Mesendoderm (in vitro differentiated cells): Measurements from ENCODE around the gene UBTD1.

Experiments
- DNase-seq: peaks from one replicate; pipeline ENCODE4 v3.0.0; 2013
- H2AK5ac ChIP-seq: 2 replicates; pipeline ENCODE4 v1.6.1; 2013; ENCODE audit warnings: low read length, inconsistent platforms
- H2BK120ac ChIP-seq: 2 replicates; pipeline ENCODE4 v1.6.1; 2013; ENCODE audit warnings: low read depth, mild to moderate bottlenecking, low read length, moderate library complexity, mixed read lengths
- H2BK15ac ChIP-seq: replicated peaks from 2 replicates; pipeline ENCODE4 v1.6.1; 2013; ENCODE audit warnings: low read depth, mild to moderate bottlenecking, moderate library complexity
- H2BK5ac ChIP-seq: 2 replicates; pipeline ENCODE4 v1.6.1; 2013; ENCODE audit warnings: low read length, inconsistent platforms
- H3K18ac ChIP-seq: 2 replicates; pipeline ENCODE4 v1.6.1; 2013; ENCODE audit warnings: mild to moderate bottlenecking, low read length, mixed read lengths
- H3K23ac ChIP-seq: one replicate; pipeline ENCODE4 v1.6.1; 2013; ENCODE audit warnings: low read length
- H3K27ac ChIP-seq: 2 replicates; pipeline ENCODE4 v1.5.1; 2013; ENCODE audit warnings: low read depth, mild to moderate bottlenecking, inconsistent platforms, low read length, moderate library complexity
- H3K27me3 ChIP-seq: 2 replicates; pipeline ENCODE4 v1.6.1; 2013; ENCODE audit warnings: low read length, control low read depth, mild to moderate bottlenecking, inconsistent platforms; ENCODE audit not compliant: insufficient read depth, poor library complexity
- H3K36me3 ChIP-seq: 2 replicates; pipeline ENCODE4 v1.6.1; 2013; ENCODE audit warnings: low read length, inconsistent platforms; ENCODE audit not compliant: control insufficient read depth, insufficient read depth
- H3K4ac ChIP-seq: one replicate; pipeline ENCODE4 v1.6.1; 2013; ENCODE audit warnings: low read depth, mild to moderate bottlenecking, low read length, moderate library complexity
- H3K4me1 ChIP-seq: 2 replicates; pipeline ENCODE4 v1.6.1; 2013; ENCODE audit warnings: low read depth, low read length, inconsistent platforms; ENCODE audit not compliant: control insufficient read depth
- H3K4me2 ChIP-seq: 2 replicates; pipeline ENCODE4 v1.6.1; 2013; ENCODE audit warnings: low read length
- H3K4me3 ChIP-seq: 2 replicates; pipeline ENCODE4 v1.5.1; 2013; ENCODE audit warnings: mild to moderate bottlenecking, low read length
- H3K56ac ChIP-seq: one replicate; pipeline ENCODE4 v1.6.1; 2013; ENCODE audit warnings: low read length
- H3K79me1 ChIP-seq: 2 replicates; pipeline ENCODE4 v1.6.1; 2013; ENCODE audit warnings: low read length, inconsistent platforms
- H3K79me2 ChIP-seq: 2 replicates; pipeline ENCODE4 v1.6.1; 2013; ENCODE audit warnings: mild to moderate bottlenecking, low read length; ENCODE audit not compliant: control insufficient read depth, insufficient read depth
- H3K9ac ChIP-seq: 2 replicates; pipeline ENCODE4 v1.6.1; 2013; ENCODE audit warnings: low read length, inconsistent platforms
- H4K5ac ChIP-seq: one replicate; pipeline ENCODE4 v1.6.1; 2013; ENCODE audit warnings: low read length
- H4K8ac ChIP-seq: one replicate; pipeline ENCODE4 v1.6.1; 2013; ENCODE audit warnings: low read depth, mild to moderate bottlenecking, control low read depth, low read length, moderate library complexity
- WGBS: extraction: QIAGEN DNeasy Blood & Tissue Kit; methylation state at CpG from one replicate; pipeline ENCODE4 v1.1.7; 2013; ENCODE audit warnings: low lambda C conversion rate, missing lambda C conversion rate; ENCODE audit not compliant: insufficient coverage; ENCODE audit errors: extremely low coverage; 5-methylcytosine and 5-hydroxymethylcytosine counted together

UBTD1 gene

DNA sequence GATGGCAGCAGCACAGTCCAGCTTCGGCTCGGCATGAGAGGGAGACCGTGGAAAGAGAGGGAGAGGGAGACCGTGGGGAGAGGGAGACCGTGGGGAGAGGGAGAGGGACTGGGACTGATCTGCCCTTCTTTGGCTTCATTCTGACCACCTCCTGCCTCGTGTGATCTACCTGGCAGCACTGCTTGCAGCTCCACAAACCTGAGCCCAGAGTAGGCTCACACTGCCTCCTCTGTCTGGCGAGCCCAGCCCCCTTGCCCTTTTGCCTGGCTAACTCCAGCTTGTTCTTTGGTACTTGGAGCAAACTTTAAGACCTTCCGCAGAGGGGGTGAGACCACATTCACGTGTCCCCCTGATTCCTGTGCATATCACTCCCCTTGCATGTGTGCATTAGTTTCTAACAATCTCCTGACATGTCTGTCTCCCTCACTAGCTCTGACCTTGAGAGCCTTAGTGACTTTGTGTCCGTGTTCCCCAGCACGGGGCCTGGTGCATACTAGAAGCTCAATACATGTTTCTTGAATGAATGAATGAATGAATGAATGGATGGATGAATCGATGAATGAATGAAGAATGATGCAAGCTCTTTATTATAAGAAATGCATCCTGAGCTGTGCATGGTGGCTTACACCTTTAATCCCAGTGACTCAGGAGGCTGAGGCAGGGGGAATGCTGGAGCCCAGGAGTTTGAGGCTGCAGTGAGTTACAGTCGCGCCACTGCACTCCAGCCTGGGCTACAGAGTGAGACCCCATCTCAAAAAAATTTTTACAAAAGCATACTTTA, 31.2 kb downstream of the UBTD1 start:
- Histone ChIP-seq H3K18ac (no peak overlapping the region), H3K23ac (no peak overlapping the region), H2BK5ac (no peak overlapping the region), H2BK120ac (no peak overlapping the region), H3K9ac (no peak overlapping the region), H3K27me3 (no peaks in the 10 kb centered on the region), H3K36me3 (no peaks in the 10 kb centered on the region), H4K5ac (no peak overlapping the region), H3K4me2 (no peak overlapping the region), H3K56ac (no peak overlapping the region), H3K4ac (no peak overlapping the region), H3K79me1 (no peaks in the 10 kb centered on the region), H3K27ac (no peak overlapping the region), H3K4me3 (no peak overlapping the region), H3K4me1 (no peaks in the 10 kb centered on the region), H2BK15ac (no peak overlapping the region), H2AK5ac (no peak overlapping the region), H4K8ac (no peak overlapping the region), H3K79me2 (no peaks in the 10 kb centered on the region)
- no CpG with 5 or more reads among the region's 14 CpGs for WGBS
- no peak for DNase-seq

DNA sequence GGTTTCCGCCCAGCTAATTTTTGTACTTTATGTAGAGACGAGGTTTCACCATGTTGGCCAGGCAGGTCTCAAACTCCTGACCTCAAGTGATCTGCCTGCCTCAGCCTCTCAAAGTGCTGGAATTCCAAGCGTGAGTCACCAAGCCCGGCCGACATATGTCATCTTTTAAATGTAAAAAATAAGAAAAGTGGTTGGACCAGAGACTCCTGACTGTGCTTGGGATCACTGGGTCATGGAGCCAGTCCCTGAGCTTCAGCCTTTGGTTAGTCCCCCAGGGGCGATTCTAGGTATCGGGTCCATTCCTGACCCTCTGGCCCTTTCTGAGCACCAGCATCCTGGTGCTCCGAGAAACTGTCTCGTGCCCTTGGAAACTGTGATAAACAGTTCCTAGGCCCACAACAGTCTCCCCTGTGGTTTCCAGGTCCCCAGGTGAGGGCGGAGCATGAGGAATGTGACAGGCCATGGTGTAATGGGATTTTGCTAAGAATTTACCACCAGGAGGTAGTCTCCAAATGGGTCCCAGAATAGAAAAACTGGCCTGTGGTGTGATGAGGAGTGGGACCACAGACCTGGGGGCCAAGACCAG, 32.8 kb downstream of the UBTD1 start:
- H2AK5ac ChIP-seq: no peak overlapping the region
- no peak overlapping the region for H4K8ac ChIP-seq
- no peak overlapping the region for H3K4me3 ChIP-seq
- no peak overlapping the region for H3K4ac ChIP-seq
- H3K23ac ChIP-seq: no peak overlapping the region
- H4K5ac ChIP-seq: no peak overlapping the region
- H3K9ac ChIP-seq: no peak overlapping the region
- H3K36me3 ChIP-seq: no peaks in the 10 kb centered on the region
- no CpG with 5 or more reads among the region's 10 CpGs for WGBS
- no peaks in the 10 kb centered on the region for H3K4me1 ChIP-seq
- H3K79me1 ChIP-seq: no peaks in the 10 kb centered on the region
- peak; percentile 95 for DNase-seq
- H3K56ac ChIP-seq: no peak overlapping the region
- H3K27ac ChIP-seq: no peak overlapping the region
- H2BK15ac ChIP-seq: no peak overlapping the region
- H2BK5ac ChIP-seq: no peak overlapping the region
- H3K79me2 ChIP-seq: no peaks in the 10 kb centered on the region
- H2BK120ac ChIP-seq: no peak overlapping the region
- H3K18ac ChIP-seq: no peak overlapping the region
- H3K4me2 ChIP-seq: no peak overlapping the region
- no peaks in the 10 kb centered on the region for H3K27me3 ChIP-seq

DNA sequence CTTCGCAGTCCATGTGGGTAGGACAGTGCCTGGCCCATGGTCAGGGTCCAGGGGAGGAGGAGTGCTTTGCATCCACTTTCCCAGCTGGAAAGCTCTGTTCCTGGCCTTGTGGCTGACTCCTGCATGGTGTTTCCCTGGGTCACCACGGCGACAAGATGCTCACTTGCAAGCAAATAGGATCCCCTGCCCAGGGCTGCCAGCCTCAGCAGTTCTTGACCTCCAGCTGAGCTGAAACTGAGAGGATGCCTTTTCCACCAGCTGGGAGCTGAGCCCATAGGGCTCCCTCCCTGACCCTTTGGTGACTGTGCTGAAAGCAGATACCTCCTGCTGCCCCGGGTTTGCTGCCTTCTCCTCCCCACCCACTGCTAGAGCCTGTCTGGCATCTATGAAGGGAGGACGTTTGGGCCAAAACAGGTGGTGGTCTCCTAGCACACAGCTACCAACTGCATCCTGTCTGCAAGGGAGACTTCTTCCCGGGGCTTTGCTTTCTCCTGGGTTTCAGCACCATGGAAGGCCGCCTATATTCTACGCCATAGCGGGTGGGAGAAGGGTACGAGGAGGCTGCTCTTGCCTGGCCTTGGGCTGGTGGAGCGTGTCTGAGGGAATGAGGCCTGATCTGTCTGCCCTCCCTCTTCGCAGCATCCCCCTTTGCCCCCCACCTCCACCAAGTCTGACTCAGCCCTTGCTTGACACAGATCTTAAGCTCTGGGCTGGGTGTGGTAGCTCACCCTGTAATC, 34.4 kb downstream of the UBTD1 start:
- Histone ChIP-seq H3K18ac (no peak overlapping the region), H3K36me3 (no peaks in the 10 kb centered on the region), H2BK120ac (no peak overlapping the region), H3K4me3 (no peak overlapping the region), H3K23ac (no peak overlapping the region), H3K9ac (no peak overlapping the region), H3K4me2 (no peak overlapping the region), H2BK5ac (no peak overlapping the region), H2AK5ac (no peak overlapping the region), H4K8ac (no peak overlapping the region), H3K79me1 (peaks cover 3% of the 10 kb centered on the region), H2BK15ac (no peak overlapping the region), H3K27ac (no peak overlapping the region), H3K4ac (no peak overlapping the region), H3K79me2 (no peaks in the 10 kb centered on the region), H3K4me1 (no peaks in the 10 kb centered on the region), H3K27me3 (no peaks in the 10 kb centered on the region), H3K56ac (no peak overlapping the region), H4K5ac (no peak overlapping the region)
- WGBS: no CpG with 5 or more reads among the region's 12 CpGs
- peak; percentile 90 for DNase-seq

DNA sequence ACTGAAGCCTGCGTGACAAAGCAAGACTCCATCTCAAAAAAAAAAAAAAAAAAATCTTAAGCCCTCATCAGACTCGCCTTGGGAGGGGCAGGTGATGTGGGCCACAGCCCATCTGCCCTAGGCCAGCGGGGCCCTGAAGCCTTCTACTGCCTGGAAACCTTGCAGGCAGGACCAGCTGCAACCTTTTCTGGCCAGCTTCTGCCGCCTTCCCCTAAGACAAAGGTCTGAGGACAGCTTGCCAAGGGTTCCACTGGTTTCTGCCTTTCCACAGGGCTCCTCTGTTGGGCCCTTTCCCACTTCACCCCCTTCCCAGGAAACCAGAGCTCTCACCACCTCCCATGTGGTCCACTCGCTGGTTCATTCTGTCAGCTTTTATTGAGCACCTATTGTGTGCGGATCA, 35.2 kb downstream of the UBTD1 start:
- Histone ChIP-seq H3K27me3 (no peaks in the 10 kb centered on the region), H4K5ac (no peak overlapping the region), H2BK15ac (no peak overlapping the region), H3K27ac (no peak overlapping the region), H2BK5ac (no peak overlapping the region), H4K8ac (no peak overlapping the region), H3K4ac (no peak overlapping the region), H3K36me3 (no peaks in the 10 kb centered on the region), H3K4me3 (no peak overlapping the region), H3K4me1 (no peaks in the 10 kb centered on the region), H3K4me2 (no peak overlapping the region), H3K79me1 (peaks cover 3% of the 10 kb centered on the region), H3K18ac (no peak overlapping the region), H3K9ac (no peak overlapping the region), H3K56ac (no peak overlapping the region), H2BK120ac (no peak overlapping the region), H3K79me2 (no peaks in the 10 kb centered on the region), H2AK5ac (no peak overlapping the region), H3K23ac (no peak overlapping the region)
- WGBS: no CpG with 5 or more reads among the region's 6 CpGs
- no peak for DNase-seq

DNA sequence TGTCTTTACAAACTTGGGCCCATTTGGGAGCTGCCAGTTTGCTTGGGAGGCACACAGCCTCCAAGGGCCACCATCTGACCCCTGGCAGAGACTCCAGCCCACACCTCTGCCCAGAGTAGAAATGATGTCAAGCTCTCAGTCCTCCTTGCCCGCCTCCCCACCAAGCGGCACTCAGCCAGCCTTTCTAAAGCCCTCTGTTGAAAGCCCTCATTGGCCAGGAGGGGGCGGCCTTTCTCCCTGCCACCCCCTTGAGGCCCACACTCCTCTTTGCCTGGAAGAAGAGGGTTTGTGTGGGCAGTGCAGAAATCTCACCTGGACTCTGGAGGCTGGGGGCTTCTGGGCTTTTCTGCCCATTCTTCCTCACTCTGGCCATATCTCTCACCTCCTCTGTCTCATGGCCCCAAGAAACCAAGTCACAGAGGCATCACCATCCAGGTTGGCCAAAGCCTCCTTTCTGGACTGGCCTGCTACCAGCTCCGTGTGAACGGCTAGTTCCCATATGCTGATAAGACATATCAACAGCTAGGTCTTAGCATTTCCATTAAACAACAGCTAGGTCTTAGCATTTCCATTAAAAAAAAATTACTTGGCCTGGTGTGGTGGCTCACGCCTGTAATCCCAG, 36.1 kb downstream of the UBTD1 start:
- peaks cover 3% of the 10 kb centered on the region for H3K79me1 ChIP-seq
- no peak overlapping the region for H2BK15ac ChIP-seq
- H4K8ac ChIP-seq: no peak overlapping the region
- H3K9ac ChIP-seq: no peak overlapping the region
- no peak overlapping the region for H3K56ac ChIP-seq
- peak; percentile 85 for DNase-seq
- H3K4me3 ChIP-seq: no peak overlapping the region
- no peak overlapping the region for H2BK5ac ChIP-seq
- no peak overlapping the region for H3K4ac ChIP-seq
- H2BK120ac ChIP-seq: no peak overlapping the region
- no peak overlapping the region for H3K23ac ChIP-seq
- no CpG with 5 or more reads among the region's 6 CpGs for WGBS
- no peaks in the 10 kb centered on the region for H3K79me2 ChIP-seq
- no peak overlapping the region for H4K5ac ChIP-seq
- no peak overlapping the region for H3K4me2 ChIP-seq
- H3K27ac ChIP-seq: no peak overlapping the region
- no peak overlapping the region for H2AK5ac ChIP-seq
- no peaks in the 10 kb centered on the region for H3K4me1 ChIP-seq
- H3K36me3 ChIP-seq: no peaks in the 10 kb centered on the region
- H3K18ac ChIP-seq: no peak overlapping the region
- no peaks in the 10 kb centered on the region for H3K27me3 ChIP-seq
